GM23338 (cell line): ENCODE results near the gene CD34. TPM values are rescaled to one million over a fixed set of nuclear protein-coding genes. Genes with fewer than 3 reads are reported as not detected.

Source experiments
- ATAC-seq: fragments of 200-7000 bp; cut with Tn5 transposase; 3 replicates; pipeline ENCODE4 v1.9.1; 2020
- DNase-seq: peaks from one replicate; pipeline ENCODE4 v3.0.0-alpha.2; 2015; ENCODE audit warnings: low spot score
- H2AFZ ChIP-seq: fragments of 200-600 bp; sonication (generic); 2 replicates; pipeline ENCODE4 v1.8.0; 2016; ENCODE audit warnings: antibody characterized with exemption, mild to moderate bottlenecking, moderate library complexity
- H3F3A ChIP-seq: fragments of 200-600 bp; sonication (generic); replicated peaks from 2 replicates; pipeline ENCODE4 v1.8.0; 2017; ENCODE audit warnings: antibody characterized with exemption, mixed run types, low read depth
- H3K27ac ChIP-seq: fragments of 200-600 bp; sonication (generic); 2 replicates; pipeline ENCODE4 v1.6.1; 2016; ENCODE audit warnings: low read depth
- H3K27me3 ChIP-seq: fragments of 200-600 bp; sonication (generic); 2 replicates; pipeline ENCODE4 v1.8.0; 2016; ENCODE audit warnings: mild to moderate bottlenecking, mixed run types, moderate library complexity; ENCODE audit not compliant: insufficient read depth
- H3K36me3 ChIP-seq: fragments of 200-600 bp; sonication (generic); 2 replicates; pipeline ENCODE4 v1.8.0; 2016; ENCODE audit warnings: mild to moderate bottlenecking; ENCODE audit not compliant: insufficient read depth
- H3K4me1 ChIP-seq: fragments of 200-600 bp; sonication (generic); 2 replicates; pipeline ENCODE4 v1.8.0; 2016; ENCODE audit warnings: mild to moderate bottlenecking, moderate library complexity; ENCODE audit not compliant: insufficient read depth
- H3K4me2 ChIP-seq: fragments of 200-600 bp; sonication (generic); 2 replicates; pipeline ENCODE4 v1.7.1; 2017; ENCODE audit warnings: mixed run types
- H3K4me3 ChIP-seq: fragments of 200-600 bp; sonication (generic); 2 replicates; pipeline ENCODE4 v1.6.1; 2016; ENCODE audit warnings: mixed run types
- H3K79me2 ChIP-seq: fragments of 200-600 bp; sonication (generic); replicated peaks from 2 replicates; pipeline ENCODE4 v1.8.0; 2017; ENCODE audit warnings: mild to moderate bottlenecking; ENCODE audit not compliant: insufficient read depth
- H3K9me2 ChIP-seq: fragments of 200-600 bp; sonication (generic); 2 replicates; pipeline ENCODE4 v1.8.0; 2017; ENCODE audit not compliant: insufficient read depth
- H4K20me1 ChIP-seq: fragments of 200-600 bp; sonication (generic); replicated peaks from 2 replicates; pipeline ENCODE4 v1.8.0; 2017; ENCODE audit warnings: mild to moderate bottlenecking; ENCODE audit not compliant: insufficient read depth
- H3K27ac Mint-ChIP-seq: 2 replicates; pipeline ENCODE4 v1.8.0; 2020; ENCODE audit warnings: inconsistent platforms, mild to moderate bottlenecking, moderate library complexity, mixed read lengths
- H3K27me3 Mint-ChIP-seq: 3 replicates; pipeline ENCODE4 v1.8.0; 2022; ENCODE audit warnings: low read depth, mild to moderate bottlenecking, moderate library complexity, mixed read lengths, inconsistent platforms; ENCODE audit not compliant: insufficient read depth, poor library complexity
- H3K36me3 Mint-ChIP-seq: 3 replicates; pipeline ENCODE4 v1.8.0; 2021; ENCODE audit warnings: low read depth, mild to moderate bottlenecking, inconsistent platforms, moderate library complexity, mixed read lengths
- H3K4me1 Mint-ChIP-seq: 3 replicates; pipeline ENCODE4 v1.8.0; 2020; ENCODE audit warnings: mild to moderate bottlenecking, inconsistent platforms, mixed read lengths
- H3K4me3 Mint-ChIP-seq: 3 replicates; pipeline ENCODE4 v1.8.0; 2021; ENCODE audit warnings: moderate library complexity, mild to moderate bottlenecking, inconsistent platforms, mixed read lengths
- H3K9me3 Mint-ChIP-seq: 3 replicates; pipeline ENCODE4 v1.8.0; 2020; ENCODE audit warnings: moderate library complexity, mild to moderate bottlenecking, inconsistent platforms, mixed read lengths
- CREB1 ChIP-seq: fragments of 250-450 bp; sonication (Bioruptor Pico); IDR thresholded peaks from 2 replicates; pipeline ENCODE4 v1.5.0; 2020; ENCODE audit warnings: low read depth, mild to moderate bottlenecking, moderate library complexity
- CTCF ChIP-seq, 2 experiments: fragments of 200-600 bp in 1 of 2; sonication (generic) in 1 of 2; conservative IDR thresholded peaks; 2 replicates each; pipeline versions ENCODE4 v1.5.1 to v1.6.1; 2016 to 2017; ENCODE audit warnings: antibody characterized with exemption in 2 of 2, low read depth in 2 of 2, mild to moderate bottlenecking in 2 of 2, moderate library complexity in 1 of 2
- ETS1 ChIP-seq: IDR thresholded peaks from 2 replicates; pipeline ENCODE4 v1.6.1; 2016; ENCODE audit warnings: antibody characterized with exemption
- EZH2 ChIP-seq: fragments of 200-600 bp; sonication (generic); IDR thresholded peaks from one replicate; pipeline ENCODE4 v1.8.0; 2017; ENCODE audit warnings: antibody characterized with exemption, mild to moderate bottlenecking, low read depth; ENCODE audit not compliant: unreplicated experiment
- EZH2phosphoT487 ChIP-seq: fragments of 200-600 bp; sonication (generic); IDR thresholded peaks from one replicate; pipeline ENCODE4 v1.8.1; 2018; ENCODE audit warnings: antibody characterized with exemption; ENCODE audit not compliant: unreplicated experiment
- JUNB ChIP-seq: IDR thresholded peaks from one replicate; pipeline ENCODE4 v1.6.1; 2016; ENCODE audit warnings: antibody characterized with exemption; ENCODE audit not compliant: unreplicated experiment
- NANOG ChIP-seq: IDR thresholded peaks from 2 replicates; pipeline ENCODE4 v1.6.1; 2016; ENCODE audit warnings: antibody characterized with exemption, borderline replicate concordance
- POLR2AphosphoS5 ChIP-seq: IDR thresholded peaks from 2 replicates; pipeline ENCODE4 v1.6.1; 2016; ENCODE audit warnings: antibody characterized with exemption, low read depth
- REST ChIP-seq: IDR thresholded peaks from one replicate; pipeline ENCODE4 v1.6.1; 2018; ENCODE audit warnings: antibody characterized with exemption; ENCODE audit not compliant: unreplicated experiment
- STAT1 ChIP-seq: IDR thresholded peaks from one replicate; pipeline ENCODE4 v1.6.1; 2016; ENCODE audit warnings: antibody characterized with exemption; ENCODE audit not compliant: unreplicated experiment
- ZNF114 ChIP-seq: fragments of 250-450 bp; sonication (Bioruptor Pico); IDR thresholded peaks from 2 replicates; pipeline ENCODE4 v1.5.0; 2020; ENCODE audit warnings: mild to moderate bottlenecking, moderate library complexity
- ZNF331 ChIP-seq: fragments of 250-450 bp; sonication (Bioruptor Pico); IDR thresholded peaks from 2 replicates; pipeline ENCODE4 v1.5.0; 2020; ENCODE audit warnings: low read depth, mild to moderate bottlenecking, moderate library complexity
- ZNF462 ChIP-seq: fragments of 250-450 bp; sonication (Bioruptor Pico); IDR thresholded peaks from 2 replicates; pipeline ENCODE4 v1.5.0; 2020; ENCODE audit warnings: mild to moderate bottlenecking, moderate library complexity
- polyA plus RNA-seq: library from polyadenylated mRNA; unstranded; fragments of >200 nt; fragmentation: Nextera tagmentation; extraction: Ambion mirVana; gene quantifications from 2 replicates; pipeline ENCODE4 v1.2.1, GENCODE V29; 2016
- total RNA-seq: library from RNA; depleted of rRNA; stranded (reverse); fragments of >200 nt; shearing (Covaris generic); gene quantifications from 2 replicates; pipeline ENCODE4 v1.2.3, GENCODE V29; 2014

The CD34 gene
- total and polyA plus RNA-seq, 2 experiments from 2014 or later, result 0.07 to 0.18 TPM

GRCh38 chr1:207920444-207921021 is 9.6 kb upstream of the CD34 start:
- H3K27ac ChIP-seq, result no peak overlapping the region
- H3K27me3 ChIP-seq, result no peaks in the 10 kb centered on the region
- H3F3A ChIP-seq, result no peaks in the 10 kb centered on the region
- H3K4me2 ChIP-seq, result no peak overlapping the region
- peaks cover 4% of the 10 kb centered on the region for H3K27me3 Mint-ChIP-seq
- H4K20me1 ChIP-seq, result no peaks in the 10 kb centered on the region
- H3K36me3 ChIP-seq, result no peaks in the 10 kb centered on the region
- H2AFZ ChIP-seq, result no peak overlapping the region
- H3K36me3 Mint-ChIP-seq, result no peaks in the 10 kb centered on the region
- no peaks in the 10 kb centered on the region for H3K79me2 ChIP-seq
- ATAC-seq, result no peak
- H3K4me3 Mint-ChIP-seq, result no peak overlapping the region
- H3K27ac Mint-ChIP-seq, result no peak overlapping the region
- peaks cover 27% of the 10 kb centered on the region for H3K4me1 Mint-ChIP-seq
- H3K9me3 Mint-ChIP-seq, result no peaks in the 10 kb centered on the region
- TF ChIP-seq CTCF (conservative IDR thresholded peaks at IDR 0.05; ENCODE audit: low read depth in 2 of 2) (no peak), POLR2AphosphoS5 (no peak), ZNF114 (no peak), ZNF462 (no peak), CREB1 (no peak), REST (no peak), STAT1 (no peak), EZH2phosphoT487 (no peak), ETS1 (no peak), EZH2 (no peak), JUNB (no peak), ZNF331 (no peak), NANOG (no peak)
- no peak for DNase-seq
- no peaks in the 10 kb centered on the region for H3K9me2 ChIP-seq
- H3K4me3 ChIP-seq, result no peak overlapping the region
- H3K4me1 ChIP-seq, result peaks cover 15% of the 10 kb centered on the region
